H7 (cell line): ENCODE measurements around the gene ANKRD33. TPM values are rescaled to one million over a fixed set of nuclear protein-coding genes. Genes with fewer than 3 reads are reported as not detected.
A peak's percentile ranks its signal among the peaks of the same experiment; 100 is the strongest.

ENCODE experiments used
- DNase-seq: peaks from one replicate; pipeline ENCODE4 v3.0.0; 2012
- H3K27me3 ChIP-seq: 2 replicates; pipeline ENCODE4 v1.6.0; 2011; ENCODE audit warnings: mild to moderate bottlenecking, low read length; ENCODE audit not compliant: control insufficient read depth, insufficient read depth
- H3K36me3 ChIP-seq: replicated peaks from 2 replicates; pipeline ENCODE4 v1.5.1; 2011; ENCODE audit warnings: low read length; ENCODE audit not compliant: control insufficient read depth, insufficient read depth
- H3K4me3 ChIP-seq: 2 replicates; pipeline ENCODE4 v1.5.1; 2011; ENCODE audit warnings: low read depth, mild to moderate bottlenecking, control low read depth, low read length, moderate library complexity; ENCODE audit not compliant: insufficient read depth
- total RNA-seq: library from RNA; depleted of rRNA; stranded (reverse); fragments of >200 nt; shearing (Covaris generic); gene quantifications from 2 replicates; pipeline ENCODE4 v1.2.3, GENCODE V29; 2014

Gene ANKRD33
- total RNA-seq, 1 experiment from 2014 or later, result 0.17 TPM

GRCh38 chr12:51922146-51922545 is 34.2 kb downstream of the ANKRD33 start:
- H3K27me3 ChIP-seq, result peaks cover 8% of the 10 kb centered on the region
- H3K4me3 ChIP-seq, result no peak overlapping the region
- no peak for DNase-seq
- no peaks in the 10 kb centered on the region for H3K36me3 ChIP-seq

GRCh38 chr12:51922762-51923505 is 35.0 kb downstream of the ANKRD33 start:
- no peaks in the 10 kb centered on the region for H3K36me3 ChIP-seq
- H3K4me3 ChIP-seq, result no peak overlapping the region
- no peak for DNase-seq
- peaks cover 8% of the 10 kb centered on the region for H3K27me3 ChIP-seq

DNA sequence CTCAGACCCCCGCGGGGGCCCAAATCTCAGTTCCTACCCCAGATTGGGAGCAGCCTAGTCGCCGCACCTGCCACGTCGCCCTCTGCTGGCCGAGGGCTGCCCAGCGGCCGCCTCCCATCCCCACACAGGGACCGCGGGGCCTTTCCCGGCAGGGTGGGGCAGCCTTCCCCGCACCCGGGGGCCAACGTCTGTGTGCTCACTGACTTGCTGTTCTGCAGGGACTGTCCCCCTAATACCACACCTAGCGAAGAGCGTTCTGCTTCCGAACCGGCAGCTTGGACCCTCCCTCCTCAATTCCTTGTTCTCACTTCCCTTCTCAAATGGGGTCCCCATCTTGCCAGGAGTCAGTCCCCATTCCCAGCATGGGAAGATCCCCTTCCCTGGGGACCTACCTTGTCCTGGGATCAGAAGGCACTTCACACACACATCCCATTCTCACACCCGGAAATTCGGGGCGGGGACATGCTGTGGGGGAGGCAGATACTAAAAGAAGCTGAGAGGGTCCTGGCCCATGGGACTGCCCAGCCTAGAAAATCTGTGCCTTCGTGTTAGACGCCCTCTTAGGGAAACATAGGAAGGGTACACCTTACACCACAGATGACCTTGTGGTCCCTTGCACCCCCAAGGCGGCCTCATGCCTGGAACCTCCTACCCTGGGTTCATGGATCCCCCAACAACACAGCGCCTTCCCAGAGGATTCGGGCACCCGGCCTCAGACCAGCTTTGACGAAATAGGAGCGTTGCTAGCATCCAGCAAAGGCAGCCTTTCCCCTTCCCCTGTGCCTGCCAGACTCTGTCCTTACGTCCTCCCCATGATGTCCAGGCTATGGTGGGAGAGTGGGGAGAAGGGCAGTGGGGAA is 35.8 kb downstream of the ANKRD33 start:
- Histone ChIP-seq H3K4me3 (peak overlapping the region; percentile 18; the same call in 1 of the 2 replicates), H3K27me3 (peaks cover 8% of the 10 kb centered on the region), H3K36me3 (no peaks in the 10 kb centered on the region)
- DNase-seq, result peak; percentile 92

DNA sequence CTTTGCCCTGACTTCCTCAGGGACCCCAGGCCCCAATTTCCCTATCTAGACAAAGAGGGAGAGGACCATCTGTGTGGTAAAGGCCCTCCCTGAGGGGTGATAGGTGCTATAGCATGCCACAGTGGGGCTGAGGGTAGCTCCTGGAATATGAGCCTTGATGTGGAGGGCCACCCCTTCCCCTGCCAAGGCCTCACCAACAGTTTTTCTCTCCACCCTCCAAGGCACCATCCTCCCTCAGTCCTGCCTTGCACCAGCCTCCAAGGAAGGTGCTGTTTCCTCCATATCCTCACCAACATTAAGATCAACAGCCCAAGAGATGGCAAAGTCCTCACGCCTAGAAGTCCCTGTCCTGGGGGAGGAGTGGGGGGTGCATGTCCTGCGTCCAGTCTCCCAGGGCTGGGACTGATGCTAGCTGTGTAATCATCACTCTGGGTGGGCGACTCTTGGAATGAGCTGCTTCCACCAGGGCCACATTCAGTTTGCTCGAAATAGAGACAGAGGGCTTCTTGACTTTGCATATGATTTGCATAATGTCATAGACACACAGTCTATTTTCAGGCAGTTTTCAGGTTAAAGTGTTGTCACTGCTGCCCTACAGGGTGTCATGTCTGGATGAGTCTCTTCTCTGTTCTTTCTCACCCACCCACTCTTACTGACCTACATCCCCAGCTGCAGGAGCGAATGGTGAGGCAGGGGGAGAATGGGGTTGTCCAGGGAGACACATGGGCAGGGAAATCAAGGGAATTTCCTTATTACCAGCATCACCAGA is 36.8 kb downstream of the ANKRD33 start:
- DNase-seq, result no peak
- Histone ChIP-seq H3K4me3 (no peak overlapping the region), H3K36me3 (no peaks in the 10 kb centered on the region), H3K27me3 (peaks cover 8% of the 10 kb centered on the region)

- no peak overlapping the region for H3K4me3 ChIP-seq
- H3K27me3 ChIP-seq, result peaks cover 8% of the 10 kb centered on the region
- no peaks in the 10 kb centered on the region for H3K36me3 ChIP-seq
- DNase-seq, result no peak
Observed at GRCh38 chr12:51925346-51926063, 37.6 kb downstream of the ANKRD33 start.

DNA sequence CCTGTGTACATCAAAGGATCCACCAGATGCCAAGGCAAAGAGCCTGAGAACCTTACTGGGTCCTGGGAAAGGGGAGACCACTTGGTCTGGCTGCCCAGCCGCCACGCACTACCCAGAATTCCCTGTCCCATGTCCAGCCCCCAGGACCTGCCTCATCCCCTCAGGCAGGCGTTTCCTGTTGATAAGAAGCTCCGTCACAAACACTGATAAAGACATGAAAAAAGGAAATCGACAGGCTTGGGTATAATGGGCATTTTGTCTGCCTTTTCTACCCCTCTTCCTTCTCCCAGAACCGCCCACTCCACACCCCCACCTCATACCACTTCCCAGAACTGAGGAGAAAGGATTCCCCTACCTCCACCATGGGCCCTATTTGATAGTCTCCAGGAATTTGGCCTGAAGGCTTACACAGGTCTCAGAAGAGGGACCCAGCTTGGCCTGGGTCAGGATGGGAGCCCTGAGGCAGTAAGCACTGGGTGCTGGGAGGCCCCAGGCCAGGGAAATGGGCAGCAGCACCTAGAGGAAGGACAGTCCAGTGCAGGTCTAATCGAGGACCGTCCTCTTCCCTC is 38.2 kb downstream of the ANKRD33 start:
- no peaks in the 10 kb centered on the region for H3K36me3 ChIP-seq
- H3K27me3 ChIP-seq, result peaks cover 8% of the 10 kb centered on the region
- H3K4me3 ChIP-seq, result no peak overlapping the region
- no peak for DNase-seq

GRCh38 chr12:51926718-51927117 is 38.8 kb downstream of the ANKRD33 start:
- no peaks in the 10 kb centered on the region for H3K36me3 ChIP-seq
- peak; percentile 66 for DNase-seq
- no peak overlapping the region for H3K4me3 ChIP-seq
- H3K27me3 ChIP-seq, result peaks cover 8% of the 10 kb centered on the region

DNA sequence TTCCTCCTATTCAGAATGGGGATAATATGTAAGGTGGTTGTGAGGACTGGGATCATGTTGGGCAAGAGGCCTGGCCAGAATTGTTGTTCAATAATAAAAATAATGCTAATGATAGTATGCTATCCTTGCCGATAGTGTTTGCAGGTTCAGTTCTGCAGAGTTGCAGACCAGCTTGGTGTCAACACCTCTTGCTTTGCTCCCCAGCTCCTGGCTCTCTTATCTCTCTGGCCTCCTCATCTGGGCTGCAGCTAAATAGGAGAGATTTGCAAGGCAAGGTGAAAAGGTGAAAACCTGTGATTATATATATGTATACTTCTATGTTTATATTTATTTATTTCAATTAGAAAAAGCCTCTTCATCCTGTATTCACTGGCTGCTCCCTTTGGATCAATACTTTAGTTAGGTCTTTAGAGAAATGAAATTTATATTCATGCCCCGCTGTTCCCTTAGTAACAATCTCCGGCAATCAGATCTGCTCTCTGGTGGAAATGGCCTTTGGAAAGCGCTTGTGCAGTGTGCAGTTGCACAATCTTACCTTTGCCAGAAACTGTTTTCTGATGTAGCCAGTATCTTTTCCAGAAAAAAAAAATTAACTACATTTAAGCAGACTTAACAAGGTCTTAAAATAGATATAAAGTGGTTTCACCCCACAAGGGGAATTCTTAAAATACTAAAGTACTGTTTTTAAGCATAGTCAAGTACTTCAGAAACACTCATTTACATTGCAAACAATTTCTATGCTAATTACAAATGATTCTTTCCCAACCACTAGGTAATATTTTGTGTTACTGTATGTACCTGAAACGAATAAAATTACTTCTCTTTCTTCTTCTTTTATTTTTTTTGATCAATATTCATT is 44.5 kb downstream of the ANKRD33 start:
- DNase-seq, result no peak

DNA sequence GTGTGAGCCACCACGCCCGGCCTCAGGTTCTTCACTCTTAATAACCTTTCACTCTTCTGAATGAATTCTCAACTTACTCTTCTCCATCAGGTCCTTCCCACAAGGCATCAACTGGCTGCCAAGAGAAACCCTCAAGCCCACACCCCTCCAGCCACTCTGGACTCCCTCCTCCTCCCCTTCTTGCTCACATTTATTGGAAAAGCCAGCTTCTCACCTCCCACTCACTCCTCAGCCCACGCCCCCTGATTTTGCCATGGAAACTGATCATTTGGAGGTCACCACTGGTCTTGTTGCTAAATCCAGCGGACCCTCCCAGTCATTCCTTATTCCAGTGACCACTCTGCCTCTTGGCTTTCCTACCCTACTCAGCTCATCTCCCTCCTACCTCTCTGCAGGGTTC is 46.2 kb downstream of the ANKRD33 start:
- H3K27me3 ChIP-seq, result no peaks in the 10 kb centered on the region
- no peaks in the 10 kb centered on the region for H3K36me3 ChIP-seq
- H3K4me3 ChIP-seq, result no peak overlapping the region
- no peak for DNase-seq

More for the DNA sequence above, 44.5 kb downstream of the ANKRD33 start:
- Histone ChIP-seq H3K36me3 (no peaks in the 10 kb centered on the region), H3K4me3 (no peak overlapping the region), H3K27me3 (no peaks in the 10 kb centered on the region)

- no peaks in the 10 kb centered on the region for H3K27me3 ChIP-seq
- no peaks in the 10 kb centered on the region for H3K36me3 ChIP-seq
- no peak overlapping the region for H3K4me3 ChIP-seq
- no peak for DNase-seq
Observed at GRCh38 chr12:51937926-51938325, 50.0 kb downstream of the ANKRD33 start.

- H3K36me3 ChIP-seq, result no peaks in the 10 kb centered on the region
- H3K27me3 ChIP-seq, result no peaks in the 10 kb centered on the region
- DNase-seq, result no peak
- H3K4me3 ChIP-seq, result no peak overlapping the region
Observed at GRCh38 chr12:51938726-51939125, 50.8 kb downstream of the ANKRD33 start.

DNA sequence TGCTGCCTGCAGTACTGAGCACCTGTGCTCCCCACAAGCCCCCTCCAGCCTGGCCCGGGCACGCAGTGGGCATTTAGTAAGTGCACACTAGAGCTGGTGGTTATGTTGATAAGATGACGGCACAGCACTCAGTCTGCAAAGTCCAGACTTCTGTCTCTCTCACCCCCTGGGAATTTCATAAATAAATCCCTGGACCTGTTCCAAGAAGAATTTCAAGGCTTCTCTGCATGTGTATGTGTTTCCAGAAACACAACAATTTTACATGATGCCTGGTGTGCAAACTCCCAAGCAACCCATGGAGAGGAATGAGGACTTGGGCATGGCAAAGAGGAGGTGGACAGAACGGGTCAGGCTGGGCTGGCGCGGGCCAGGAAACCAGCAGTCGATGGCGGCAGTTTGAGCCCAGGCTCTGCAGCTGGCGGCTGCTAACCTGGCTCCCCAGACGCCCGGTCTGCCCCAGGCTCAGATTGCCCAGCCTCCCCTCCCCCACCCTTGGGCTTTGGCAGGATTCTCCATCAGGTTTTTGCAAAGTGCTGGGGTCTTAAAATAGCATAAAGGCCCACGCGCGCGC is 53.2 kb downstream of the ANKRD33 start:
- DNase-seq, result peak; percentile 58
- H3K4me3 ChIP-seq, result no peak overlapping the region
- no peaks in the 10 kb centered on the region for H3K27me3 ChIP-seq
- no peaks in the 10 kb centered on the region for H3K36me3 ChIP-seq
